Central memory CD4-positive, alpha-beta T cell (primary cell): ENCODE data around the gene STXBP4.

Source experiments
- DNase-seq: peaks from one replicate; pipeline ENCODE4 v3.0.0; 2022
- total RNA-seq, 3 experiments: gene quantifications; one replicate each; lab custom pipeline; 2026; lab: John Stamatoyannopoulos, UW

The STXBP4 gene
- 7.6 to 23.9 (median 11.3) reads per million in 3 experiments for total RNA-seq

- peak; percentile 96 for DNase-seq
Measured at GRCh38 chr17:54968262-54968987, at the start of gene STXBP4, which contains the start of gene COX11. STXBP4 (plus strand) TSS chr17:54968765; CDS start chr17:54986220, 17,455 bp downstream. COX11 (minus strand) TSS chr17:54968654; CDS start chr17:54968646, 8 bp downstream.

GRCh38 chr17:54919425-54919824 is 49.1 kb upstream of the STXBP4 start:
- DNase-seq, result no peak

GRCh38 chr17:54920819-54921218 is 47.7 kb upstream of the STXBP4 start:
- no peak for DNase-seq

- DNase-seq, result no peak
Measured at GRCh38 chr17:54924405-54924804, 44.2 kb upstream of the STXBP4 start.

- DNase-seq, result no peak
Measured at GRCh38 chr17:54927525-54927924, 41.0 kb upstream of the STXBP4 start.

- DNase-seq, result no peak
Measured at GRCh38 chr17:54932711-54933110, 35.9 kb upstream of the STXBP4 start.

GRCh38 chr17:54933921-54934320 is 34.6 kb upstream of the STXBP4 start:
- DNase-seq, result no peak

GRCh38 chr17:54935471-54935870 is 33.1 kb upstream of the STXBP4 start:
- DNase-seq, result no peak

- no peak for DNase-seq
Measured at GRCh38 chr17:54937018-54937417, 31.5 kb upstream of the STXBP4 start.

- DNase-seq, result no peak
Measured at GRCh38 chr17:54937426-54937825, 31.1 kb upstream of the STXBP4 start.

- no peak for DNase-seq
Measured at GRCh38 chr17:54941285-54941684, 27.3 kb upstream of the STXBP4 start.

GRCh38 chr17:54944796-54945195 is 23.8 kb upstream of the STXBP4 start:
- no peak for DNase-seq

GRCh38 chr17:54945231-54945630 is 23.3 kb upstream of the STXBP4 start:
- DNase-seq, result no peak

GRCh38 chr17:54945671-54946070 is 22.9 kb upstream of the STXBP4 start:
- no peak for DNase-seq

GRCh38 chr17:54947396-54947795 is 21.2 kb upstream of the STXBP4 start:
- no peak for DNase-seq

- DNase-seq, result no peak
Measured at GRCh38 chr17:54948380-54948779, 20.2 kb upstream of the STXBP4 start.

- DNase-seq, result no peak
Measured at GRCh38 chr17:54950116-54950515, 18.4 kb upstream of the STXBP4 start.

GRCh38 chr17:54951286-54951685 is 17.3 kb upstream of the STXBP4 start:
- DNase-seq, result no peak

GRCh38 chr17:54956791-54957190 is 11.8 kb upstream of the STXBP4 start:
- DNase-seq, result no peak

GRCh38 chr17:54967621-54968261 is 824 bp upstream of the STXBP4 start:
- peak; percentile 50 for DNase-seq

- no peak for DNase-seq
Measured at GRCh38 chr17:54968988-54969332, 395 bp downstream of the STXBP4 start.

GRCh38 chr17:54969658-54970572 is 1.4 kb downstream of the STXBP4 start:
- DNase-seq, result no peak

- DNase-seq, result no peak
Measured at GRCh38 chr17:54971147-54971546, 2.6 kb downstream of the STXBP4 start.
